Peyer's patch (tissue), 4 donors: ENCODE results near the gene MIA2.
"Not testable (repeated sequence)": the region's sequence is repeated elsewhere in the genome, so short reads cannot be mapped to it uniquely, and the experiment has no call there.

Experiments
- POLR2A ChIP-seq, 2 donors: fragments of 450-650 bp; IDR thresholded peaks; one replicate each; pipeline ENCODE4 v1.5.1; 2017; ENCODE audit warnings: antibody characterized with exemption in 2 of 2, mild to moderate bottlenecking in 2 of 2, moderate library complexity in 2 of 2
- TF ChIP-seq, protein P1 (sequence below), 6 experiments: fragments of 450-650 bp in 4 of 6; fragments of 200-600 bp in 2 of 6; sonication (generic) in 1 of 6; IDR thresholded peaks; one replicate each; pipeline ENCODE4 v1.5.1; 2017 to 2019; ENCODE audit warnings: antibody characterized with exemption in 6 of 6, mild to moderate bottlenecking in 3 of 6, moderate library complexity in 1 of 6

- TF ChIP-seq, protein P1, sequence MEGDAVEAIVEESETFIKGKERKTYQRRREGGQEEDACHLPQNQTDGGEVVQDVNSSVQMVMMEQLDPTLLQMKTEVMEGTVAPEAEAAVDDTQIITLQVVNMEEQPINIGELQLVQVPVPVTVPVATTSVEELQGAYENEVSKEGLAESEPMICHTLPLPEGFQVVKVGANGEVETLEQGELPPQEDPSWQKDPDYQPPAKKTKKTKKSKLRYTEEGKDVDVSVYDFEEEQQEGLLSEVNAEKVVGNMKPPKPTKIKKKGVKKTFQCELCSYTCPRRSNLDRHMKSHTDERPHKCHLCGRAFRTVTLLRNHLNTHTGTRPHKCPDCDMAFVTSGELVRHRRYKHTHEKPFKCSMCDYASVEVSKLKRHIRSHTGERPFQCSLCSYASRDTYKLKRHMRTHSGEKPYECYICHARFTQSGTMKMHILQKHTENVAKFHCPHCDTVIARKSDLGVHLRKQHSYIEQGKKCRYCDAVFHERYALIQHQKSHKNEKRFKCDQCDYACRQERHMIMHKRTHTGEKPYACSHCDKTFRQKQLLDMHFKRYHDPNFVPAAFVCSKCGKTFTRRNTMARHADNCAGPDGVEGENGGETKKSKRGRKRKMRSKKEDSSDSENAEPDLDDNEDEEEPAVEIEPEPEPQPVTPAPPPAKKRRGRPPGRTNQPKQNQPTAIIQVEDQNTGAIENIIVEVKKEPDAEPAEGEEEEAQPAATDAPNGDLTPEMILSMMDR (IDR thresholded peaks at IDR 0.05): not testable (repeated sequence)
- TF ChIP-seq POLR2A (IDR thresholded peaks at IDR 0.05): not testable (repeated sequence)
Observed at GRCh38 chr14:39220473-39220872, 13.2 kb upstream of the MIA2 start.
